Activated CD4-positive, alpha-beta T cell treated with anti-CD3 and anti-CD28 coated beads for 24 hours (primary cell): ENCODE data around the gene AADACL3.

Source experiments
- DNase-seq, 2 donors: peaks; one replicate each; pipeline ENCODE4 v3.0.0-alpha.2; 2020; ENCODE audit warnings: low read depth in 2 of 2

AADACL3 gene

DNA sequence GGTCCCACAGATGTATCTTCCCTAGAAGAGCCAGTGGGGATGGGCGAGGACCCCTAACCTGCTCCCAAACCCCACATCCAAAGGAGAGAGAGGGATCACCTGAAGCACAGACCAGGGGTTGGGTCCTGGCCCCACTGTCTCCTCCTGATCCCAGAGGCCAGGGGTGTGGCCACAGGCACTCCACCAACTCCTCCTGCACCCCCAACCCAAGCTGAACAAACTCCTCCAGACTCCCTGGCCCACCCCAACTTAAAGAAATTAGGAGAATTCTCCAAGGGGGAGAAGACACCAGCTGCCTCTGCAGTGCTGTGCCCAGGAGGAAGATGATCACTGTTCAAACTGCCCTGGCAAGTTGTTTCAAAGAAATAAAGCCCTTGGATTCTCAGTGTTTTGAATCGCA lies 53.1 kb downstream of the AADACL3 start:
- DNase-seq = no peak

DNA sequence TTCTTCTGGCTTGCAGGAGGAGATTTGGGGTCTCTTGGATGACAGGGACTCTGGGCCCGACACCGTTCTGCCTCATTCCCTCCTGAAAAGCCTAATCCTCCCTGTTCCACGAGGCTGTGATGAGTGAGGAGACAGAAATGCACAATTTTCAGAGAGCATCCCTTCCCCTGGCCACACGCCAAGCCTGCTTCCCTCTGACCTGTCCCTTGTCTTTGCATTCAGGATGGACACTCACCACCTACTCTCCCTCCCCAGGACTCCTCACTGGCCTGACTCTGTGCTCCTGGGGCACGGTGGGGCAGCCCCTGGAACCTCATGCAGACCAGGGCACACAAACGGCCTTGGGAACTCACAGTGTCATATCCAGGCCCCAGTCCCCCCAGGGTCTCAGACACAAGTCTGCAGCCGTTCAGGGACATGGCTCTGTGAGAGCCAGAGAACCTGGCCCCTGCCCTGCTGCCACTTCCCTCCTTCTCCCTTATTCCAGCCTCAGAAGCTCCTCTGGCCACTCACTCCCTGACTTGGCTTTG lies 54.1 kb downstream of the AADACL3 start:
- DNase-seq = no peak

DNA sequence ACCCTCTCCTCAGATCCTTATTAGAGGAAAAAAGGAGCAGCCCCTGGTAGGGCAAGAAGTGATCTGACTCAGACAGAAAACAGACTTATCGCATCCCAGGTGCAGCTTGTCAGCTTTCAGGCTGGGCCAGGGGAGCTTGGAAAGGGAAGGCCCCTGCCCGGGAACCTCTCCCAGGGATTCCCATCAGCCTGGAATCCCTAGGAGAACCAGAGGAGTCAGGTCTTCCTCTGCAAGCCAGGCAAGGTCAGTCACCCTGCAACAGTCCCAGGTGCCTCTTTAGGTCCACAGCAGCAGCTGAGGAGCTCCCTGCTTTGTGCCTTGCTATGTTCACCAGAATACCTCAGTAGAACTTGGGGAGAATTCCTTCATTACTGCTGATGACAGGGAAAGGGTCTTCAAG lies 54.7 kb downstream of the AADACL3 start:
- no peak for DNase-seq

DNA sequence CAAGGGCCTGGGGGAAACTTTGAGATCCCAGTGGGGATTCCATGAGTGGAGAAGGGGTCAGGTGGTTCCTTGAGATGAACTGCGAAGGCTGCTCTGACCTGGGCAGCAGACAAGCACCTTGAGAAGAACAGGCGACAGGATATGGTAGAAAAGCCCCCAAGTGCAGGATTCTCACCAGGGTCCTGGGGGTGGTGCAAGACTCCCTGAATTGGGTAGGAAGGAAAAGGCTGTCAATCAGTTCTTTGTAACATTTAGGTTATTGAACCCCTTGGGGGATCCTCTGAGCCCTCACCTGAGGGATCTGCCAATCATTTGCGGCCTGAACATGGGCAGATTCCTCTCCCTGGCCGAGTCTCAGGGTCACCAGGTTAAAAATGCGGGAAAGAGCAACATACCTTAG lies 55.3 kb downstream of the AADACL3 start:
- DNase-seq = no peak

DNA sequence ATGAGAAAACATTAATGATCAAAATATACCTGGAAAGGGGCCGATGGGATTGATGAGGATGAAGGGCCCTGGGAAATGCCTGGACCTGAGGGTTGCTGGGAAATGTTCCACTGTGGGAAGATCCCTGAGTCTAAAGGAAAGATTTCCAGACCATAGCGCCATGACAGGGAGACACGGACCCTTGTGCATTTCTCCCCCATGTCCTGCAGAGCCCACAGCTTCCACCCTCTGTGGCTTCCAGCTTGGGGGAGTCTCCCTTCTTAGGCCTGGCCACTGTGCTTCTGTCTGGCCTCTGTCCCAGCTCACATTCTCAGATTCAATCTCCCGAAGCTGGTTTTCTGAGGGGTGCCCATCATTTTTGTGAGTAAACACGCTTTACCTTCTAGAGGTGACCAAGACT lies 56.6 kb downstream of the AADACL3 start:
- no peak for DNase-seq

DNA sequence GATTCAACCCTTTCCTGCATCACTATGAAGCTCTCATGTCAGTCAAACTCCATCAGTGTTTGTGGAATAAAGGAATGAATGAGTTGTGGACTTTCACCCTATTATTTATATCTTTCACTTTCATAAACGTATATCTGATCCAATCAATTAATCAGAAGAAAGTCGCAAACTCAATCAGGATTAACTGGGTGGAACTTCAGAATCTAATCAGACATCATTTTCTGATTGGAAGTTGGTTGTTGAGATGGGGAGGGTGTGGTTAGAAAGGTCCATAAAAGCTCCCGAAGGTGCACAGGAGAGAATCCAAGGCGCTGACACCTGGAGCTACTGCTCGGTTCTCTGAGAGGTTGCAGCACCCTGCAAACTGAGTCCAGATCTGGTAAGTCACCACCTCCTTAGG lies 57.5 kb downstream of the AADACL3 start, which contains the start of gene PRAMEF12:
PRAMEF12 (plus strand) TSS at position 301 of the 400 bp plus-strand sequence. CDS start 1,130 bp downstream, outside the sequence.
- DNase-seq = no peak

DNA sequence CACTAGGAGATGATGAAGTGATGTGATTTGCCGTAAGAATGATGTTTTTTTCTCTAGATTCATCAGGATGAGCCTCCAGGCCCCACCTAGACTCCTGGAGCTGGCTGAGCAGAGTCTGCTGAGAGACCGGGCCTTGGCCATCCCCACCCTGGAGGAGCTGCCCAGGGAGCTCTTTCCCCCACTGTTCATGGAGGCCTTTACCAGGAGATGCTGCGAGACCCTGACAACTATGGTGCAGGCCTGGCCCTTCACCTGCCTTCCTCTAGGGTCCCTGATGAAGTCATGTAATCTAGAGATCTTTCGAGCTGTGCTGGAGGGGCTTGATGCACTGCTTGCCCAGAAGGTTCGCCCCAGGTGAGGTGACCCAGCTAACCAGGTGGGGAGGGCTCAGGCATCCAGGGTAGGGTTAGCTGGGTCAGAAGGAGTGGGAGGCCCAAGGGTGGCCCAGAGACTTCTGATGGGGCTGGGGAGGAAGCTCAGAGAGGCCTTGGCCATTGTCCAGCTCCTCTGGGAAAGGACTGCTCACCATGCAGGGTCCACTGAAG lies 59.0 kb downstream of the AADACL3 start:
- DNase-seq = no peak

DNA sequence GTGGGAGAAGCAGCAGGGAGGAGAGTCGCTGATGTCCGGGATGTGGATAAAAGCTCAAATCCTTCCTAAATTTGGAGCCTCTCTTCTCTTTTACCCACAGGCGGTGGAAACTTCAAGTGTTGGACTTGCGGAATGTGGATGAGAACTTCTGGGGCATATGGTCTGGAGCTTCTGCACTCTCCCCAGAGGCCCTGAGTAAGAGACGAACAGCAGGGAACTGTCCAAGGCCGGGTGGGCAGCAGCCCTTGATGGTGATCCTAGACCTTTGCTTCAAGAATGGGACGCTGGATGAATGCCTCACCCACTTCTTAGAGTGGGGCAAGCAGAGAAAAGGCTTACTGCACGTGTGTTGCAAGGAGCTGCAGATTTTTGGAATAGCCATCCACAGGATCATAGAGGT lies 59.5 kb downstream of the AADACL3 start:
- DNase-seq = no peak

DNA sequence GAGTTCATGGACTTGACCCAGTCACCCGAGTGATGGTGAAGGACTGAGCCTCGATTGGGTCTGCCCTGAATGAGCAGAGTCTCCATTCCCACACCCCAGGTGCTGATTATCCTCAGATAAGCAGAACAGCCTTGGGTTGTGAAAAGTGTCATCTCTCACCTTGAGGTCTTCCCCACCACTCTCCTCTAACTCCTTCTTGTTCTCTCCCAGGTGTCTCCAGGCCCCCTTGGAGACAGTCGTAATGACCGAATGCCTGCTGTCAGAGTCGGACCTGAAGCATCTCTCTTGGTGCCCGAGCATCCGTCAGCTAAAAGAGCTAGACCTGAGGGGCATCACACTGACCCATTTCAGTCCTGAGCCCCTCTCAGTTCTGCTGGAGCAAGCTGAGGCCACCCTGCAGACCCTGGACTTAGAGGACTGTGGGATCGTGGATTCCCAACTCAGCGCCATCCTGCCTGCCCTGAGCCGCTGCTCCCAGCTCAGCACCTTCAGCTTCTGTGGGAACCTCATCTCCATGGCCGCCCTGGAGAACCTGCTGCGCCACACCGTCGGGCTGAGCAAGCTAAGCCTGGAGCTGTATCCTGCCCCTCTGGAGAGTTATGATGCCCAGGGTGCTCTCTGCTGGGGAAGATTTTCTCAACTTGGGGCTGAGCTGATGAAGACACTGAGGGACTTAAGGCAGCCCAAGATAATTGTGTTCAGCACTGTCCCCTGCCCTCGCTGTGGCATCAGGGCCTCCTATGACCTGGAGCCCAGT lies 61.1 kb downstream of the AADACL3 start:
- DNase-seq = no peak
